Stimulated activated CD4-positive, alpha-beta T cell treated with anti-CD3 and anti-CD28 coated beads, Interleukin-2, amount 100 ng/mL, for 48 hours (primary cell): Measurements from ENCODE around the gene RFX2.

Source experiments
- DNase-seq, 2 donors: peaks; one replicate each; pipeline ENCODE4 v3.0.0-alpha.2; 2020

The RFX2 gene

DNA sequence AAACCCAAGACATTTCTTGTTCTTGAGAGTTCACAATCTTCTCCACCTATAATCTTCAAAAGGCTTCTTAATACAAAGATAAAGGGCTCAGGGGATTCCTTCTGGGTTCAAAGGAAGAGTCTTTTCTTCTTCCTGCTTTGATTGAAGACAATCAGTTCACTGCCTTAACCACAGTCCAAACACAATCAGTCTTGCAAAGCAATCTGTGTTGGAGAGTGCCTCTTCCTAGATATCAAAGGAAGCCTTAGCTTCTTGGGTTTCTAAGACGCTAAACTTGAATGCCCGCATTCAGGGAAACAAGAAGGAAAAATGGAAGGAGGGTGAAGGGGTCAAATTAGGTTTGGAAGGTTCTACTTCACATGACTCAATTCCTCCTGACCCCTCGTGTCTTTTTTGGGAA, 159.6 kb downstream of the RFX2 start:
- no peak for DNase-seq

- DNase-seq: peak; percentile 12 to 22
Measured at GRCh38 chr19:5949792-5950305, 160.5 kb downstream of the RFX2 start.

- no peak for DNase-seq
Measured at GRCh38 chr19:5948752-5949564, 161.3 kb downstream of the RFX2 start.

DNA sequence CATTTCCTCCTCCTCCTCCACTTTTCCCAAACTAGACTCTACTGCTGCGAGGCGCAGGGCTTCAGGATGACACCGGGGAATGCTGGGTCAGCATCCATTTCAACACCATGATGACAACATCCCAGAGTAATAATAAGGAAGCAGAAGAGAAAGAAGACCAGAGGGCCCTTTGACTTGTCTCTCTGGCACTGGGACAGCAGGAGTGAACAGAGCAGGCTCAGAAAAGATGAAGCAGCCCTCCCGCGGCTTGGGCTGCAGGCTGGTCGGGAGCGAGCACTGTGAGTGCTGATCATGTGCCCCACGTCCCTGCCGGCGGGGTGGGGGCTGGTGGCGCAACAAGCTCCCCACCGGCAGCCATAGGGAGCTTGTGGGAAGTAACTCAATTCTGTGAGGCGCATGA, 162.9 kb downstream of the RFX2 start:
- DNase-seq: no peak

- no peak for DNase-seq
Measured at GRCh38 chr19:5943623-5944022, 166.7 kb downstream of the RFX2 start.
